T-helper 2 cell (primary cell): ENCODE measurements around the gene ARNT2.
"Not testable (repeated sequence)": the region's sequence is repeated elsewhere in the genome, so short reads cannot be mapped to it uniquely, and the experiment has no call there.

ENCODE experiments used
- DNase-seq, 5 experiments: peaks; one replicate each; pipeline versions ENCODE4 v3.0.0 to v3.0.0-alpha.2; 2012 to 2022

The ARNT2 gene

DNA sequence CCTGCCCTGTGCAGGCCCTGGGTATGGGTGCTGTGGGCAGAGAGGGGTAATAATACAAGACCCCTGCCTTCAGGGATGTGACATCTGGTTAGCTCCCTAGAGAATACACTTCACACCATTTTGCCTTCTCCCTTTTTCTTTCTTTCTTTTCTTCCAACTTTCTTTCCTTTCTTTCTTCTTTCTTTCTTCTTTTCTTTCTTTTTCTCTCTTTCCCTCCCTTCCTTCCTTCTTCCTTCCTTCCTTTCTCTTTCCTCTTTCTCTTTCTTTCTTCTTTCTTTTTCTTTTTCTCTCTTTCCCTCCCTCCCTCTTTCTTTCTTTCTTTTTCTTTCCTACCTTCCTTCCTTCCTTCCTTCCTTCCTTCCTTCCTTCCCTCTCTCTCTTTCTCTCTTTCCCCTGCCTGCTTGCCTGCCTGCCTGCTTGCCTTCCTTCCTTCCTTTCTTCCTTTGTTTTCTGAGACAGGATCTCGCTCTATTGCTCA, 222.5 kb downstream of the ARNT2 start:
- DNase-seq = no peak

DNA sequence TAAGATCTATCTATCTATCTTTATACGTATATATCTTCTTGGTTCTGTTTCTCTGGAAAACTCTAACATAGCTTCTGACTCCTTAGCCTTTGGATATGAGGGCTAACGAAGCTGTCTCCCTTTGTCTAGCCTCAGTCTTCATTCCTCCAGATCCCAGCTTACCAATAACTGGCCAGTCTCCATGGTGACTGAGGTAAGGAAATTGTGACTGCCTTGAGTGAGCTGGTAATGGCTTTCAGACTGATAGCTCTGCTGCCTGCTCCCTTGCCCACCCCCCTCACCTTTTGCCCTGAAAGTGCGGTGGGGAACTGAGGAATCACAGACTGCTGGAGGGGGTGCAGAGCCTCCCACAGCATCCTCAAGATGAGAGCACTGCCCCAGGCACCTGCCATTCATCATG, 225.2 kb downstream of the ARNT2 start:
- no peak for DNase-seq

DNA sequence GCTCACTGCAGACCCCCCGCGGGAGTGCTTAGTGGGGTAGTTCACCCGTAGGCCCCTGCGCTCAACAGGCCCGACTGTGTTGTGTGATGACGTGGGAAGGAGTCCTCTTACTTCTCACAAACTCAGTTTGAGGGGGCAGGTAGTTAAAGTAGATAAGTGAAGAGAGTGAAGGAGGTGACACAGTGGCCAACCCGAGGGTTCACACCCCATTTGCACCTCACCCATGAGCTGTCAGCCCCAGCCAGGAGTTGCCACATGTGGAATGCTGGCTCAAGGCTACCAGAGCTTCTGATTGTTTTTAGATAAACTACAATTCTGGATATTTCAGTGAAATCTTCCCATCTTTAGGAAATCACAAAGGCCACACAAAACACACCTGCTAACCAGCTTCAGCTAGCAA, 226.8 kb downstream of the ARNT2 start:
- no peak for DNase-seq

GRCh38 chr15:80633221-80633620, 229.0 kb downstream of the ARNT2 start:
- DNase-seq = no peak

DNA sequence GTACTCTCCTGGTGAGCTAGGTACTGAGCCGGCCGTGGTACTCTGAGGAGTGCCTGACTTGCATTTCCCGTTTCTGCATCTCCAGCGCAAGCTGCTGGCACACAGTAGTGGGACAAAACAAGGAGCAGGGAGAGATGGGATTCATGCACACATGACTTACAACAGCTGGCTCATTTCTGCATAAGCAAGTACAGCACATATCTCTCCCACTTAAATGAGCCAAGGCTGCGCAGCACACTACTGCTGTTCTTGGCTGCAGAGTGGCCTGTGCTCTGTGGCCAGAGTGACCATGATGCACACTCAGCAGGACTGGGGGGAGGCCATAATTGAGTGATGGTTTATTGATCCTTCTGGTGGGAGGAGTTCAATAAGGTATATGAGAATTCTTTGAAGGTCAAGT, 231.8 kb downstream of the ARNT2 start:
- no peak for DNase-seq

GRCh38 chr15:80636675-80637074, 232.5 kb downstream of the ARNT2 start:
- DNase-seq = no peak

GRCh38 chr15:80637747-80638146, 233.6 kb downstream of the ARNT2 start:
- no peak for DNase-seq

GRCh38 chr15:80638553-80639167, 234.5 kb downstream of the ARNT2 start:
- DNase-seq = no peak

- no peak for DNase-seq
These were observed 235.0 kb downstream of the ARNT2 start for GRCh38 chr15:80639168-80639555.

- DNase-seq = no peak
These were observed 236.4 kb downstream of the ARNT2 start for GRCh38 chr15:80640531-80641121.

DNA sequence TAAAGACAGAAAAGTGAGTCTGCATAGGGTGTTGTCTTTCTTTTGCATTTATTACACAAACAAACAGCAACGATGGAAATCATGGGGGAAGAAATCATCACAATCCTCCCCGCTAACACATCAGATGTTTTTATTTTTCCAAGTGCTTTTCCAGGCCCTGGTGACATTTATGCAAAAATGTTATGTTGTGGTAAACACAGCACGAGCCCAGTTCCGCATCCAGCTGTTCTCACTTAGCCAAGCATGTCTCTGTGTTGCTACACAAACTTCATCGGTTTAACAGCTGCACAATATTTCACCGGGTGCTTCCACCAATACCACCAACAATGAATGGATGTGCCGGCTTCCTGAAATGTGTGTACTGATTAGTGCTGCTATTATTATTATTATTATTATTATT, 237.2 kb downstream of the ARNT2 start:
- DNase-seq = no peak

- no peak for DNase-seq
These were observed 239.3 kb downstream of the ARNT2 start for GRCh38 chr15:80643431-80643951.

GRCh38 chr15:80645494-80646065, 241.4 kb downstream of the ARNT2 start:
- DNase-seq = no peak

DNA sequence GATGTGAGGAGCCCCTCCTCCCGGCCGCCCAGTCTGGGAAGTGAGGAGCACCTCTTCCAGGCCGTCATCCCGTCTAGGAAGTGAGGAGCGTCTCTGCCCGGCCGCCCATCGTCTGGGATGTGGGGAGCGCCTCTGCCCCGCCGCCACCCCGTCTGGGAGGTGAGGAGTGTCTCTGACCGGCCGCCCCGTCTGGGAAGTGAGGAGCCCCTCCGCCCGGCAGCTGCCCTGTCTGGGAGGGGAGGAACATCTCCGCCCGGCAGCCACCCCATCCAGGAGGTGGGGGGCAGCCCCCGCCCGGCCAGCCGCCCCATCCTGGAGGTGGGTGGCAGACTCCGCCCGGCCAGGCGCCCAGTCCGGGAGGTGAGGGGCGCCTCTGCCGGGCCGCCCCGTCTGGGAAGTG, 243.2 kb downstream of the ARNT2 start:
- DNase-seq = not testable (repeated sequence)
